A673 (cell line): Measurements from ENCODE around the gene SLC41A3.

Experiments
- EZH2 ChIP-seq: fragments of 200-600 bp; sonication (generic); IDR thresholded peaks from 2 replicates; pipeline ENCODE4 v1.6.1; 2017; ENCODE audit warnings: borderline replicate concordance, low read depth, mild to moderate bottlenecking, mixed read lengths, antibody characterized with exemption, low read length; ENCODE audit not compliant: poor library complexity, severe bottlenecking
- TF ChIP-seq, protein P1 (sequence below): fragments of 300-800, 200-600 bp; sonication (generic); conservative IDR thresholded peaks from 2 replicates; pipeline ENCODE4 v1.5.1; 2017; ENCODE audit warnings: low read depth, mild to moderate bottlenecking, antibody characterized with exemption, low read length, moderate library complexity, mixed read lengths

DNA sequence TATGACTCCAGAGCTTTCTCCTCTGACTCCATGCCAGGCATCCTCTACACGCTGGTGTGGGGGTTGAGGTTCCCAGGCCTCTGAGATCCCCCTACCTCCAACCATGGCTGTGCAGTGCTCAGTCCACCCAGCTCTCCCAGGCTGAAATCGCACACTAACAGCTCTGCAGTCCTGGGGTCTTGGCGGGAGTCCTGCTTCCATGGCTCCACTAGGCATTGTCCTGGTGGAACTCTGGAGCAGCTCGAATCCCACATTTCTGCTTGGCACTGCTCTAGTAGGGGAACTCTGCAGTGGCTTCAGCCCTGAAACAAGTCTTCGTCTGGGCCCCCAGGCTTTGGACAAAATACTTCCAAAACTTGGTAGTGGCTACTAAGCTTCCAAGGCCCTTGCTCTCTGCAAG is 64.2 kb downstream of the SLC41A3 start:
- TF ChIP-seq, protein P1, sequence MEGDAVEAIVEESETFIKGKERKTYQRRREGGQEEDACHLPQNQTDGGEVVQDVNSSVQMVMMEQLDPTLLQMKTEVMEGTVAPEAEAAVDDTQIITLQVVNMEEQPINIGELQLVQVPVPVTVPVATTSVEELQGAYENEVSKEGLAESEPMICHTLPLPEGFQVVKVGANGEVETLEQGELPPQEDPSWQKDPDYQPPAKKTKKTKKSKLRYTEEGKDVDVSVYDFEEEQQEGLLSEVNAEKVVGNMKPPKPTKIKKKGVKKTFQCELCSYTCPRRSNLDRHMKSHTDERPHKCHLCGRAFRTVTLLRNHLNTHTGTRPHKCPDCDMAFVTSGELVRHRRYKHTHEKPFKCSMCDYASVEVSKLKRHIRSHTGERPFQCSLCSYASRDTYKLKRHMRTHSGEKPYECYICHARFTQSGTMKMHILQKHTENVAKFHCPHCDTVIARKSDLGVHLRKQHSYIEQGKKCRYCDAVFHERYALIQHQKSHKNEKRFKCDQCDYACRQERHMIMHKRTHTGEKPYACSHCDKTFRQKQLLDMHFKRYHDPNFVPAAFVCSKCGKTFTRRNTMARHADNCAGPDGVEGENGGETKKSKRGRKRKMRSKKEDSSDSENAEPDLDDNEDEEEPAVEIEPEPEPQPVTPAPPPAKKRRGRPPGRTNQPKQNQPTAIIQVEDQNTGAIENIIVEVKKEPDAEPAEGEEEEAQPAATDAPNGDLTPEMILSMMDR = no peak
- TF ChIP-seq EZH2 = no peak
